ENCODE results near the gene RNF130.

Gene RNF130

GRCh38 chr5:179974946-179975712 is 96.4 kb downstream of the RNF130 start:
- TF ChIP-seq GATA2 (IDR thresholded peaks at IDR 0.05; ENCODE audit: low read depth, low read length) (no peak), GATA3 (IDR thresholded peaks at IDR 0.05; ENCODE audit: low read depth, low read length) (no peak)

GRCh38 chr5:179974246-179974945 is 97.2 kb downstream of the RNF130 start:
- no peak for TF ChIP-seq GATA2 (IDR thresholded peaks at IDR 0.05; ENCODE audit: low read depth, low read length)
- TF ChIP-seq GATA3 (IDR thresholded peaks at IDR 0.05; ENCODE audit: low read depth, low read length): no peak

GRCh38 chr5:179973391-179973790 is 98.2 kb downstream of the RNF130 start:
- TF ChIP-seq GATA3 (IDR thresholded peaks at IDR 0.05; ENCODE audit: low read depth, low read length): no peak
- no peak for TF ChIP-seq GATA2 (IDR thresholded peaks at IDR 0.05; ENCODE audit: low read depth, low read length)

GRCh38 chr5:179969110-179969509 is 102.4 kb downstream of the RNF130 start:
- no peak for TF ChIP-seq GATA2 (IDR thresholded peaks at IDR 0.05; ENCODE audit: low read depth, low read length)
- TF ChIP-seq GATA3 (IDR thresholded peaks at IDR 0.05; ENCODE audit: low read depth, low read length): no peak

- TF ChIP-seq GATA3 (IDR thresholded peaks at IDR 0.05; ENCODE audit: low read depth, low read length) (no peak), GATA2 (IDR thresholded peaks at IDR 0.05; ENCODE audit: low read depth, low read length) (no peak)
These were observed 104.1 kb downstream of the RNF130 start for GRCh38 chr5:179967489-179967888.

GRCh38 chr5:179964015-179964414 is 107.5 kb downstream of the RNF130 start:
- no peak for TF ChIP-seq GATA3 (IDR thresholded peaks at IDR 0.05; ENCODE audit: low read depth, low read length)
- no peak for TF ChIP-seq GATA2 (IDR thresholded peaks at IDR 0.05; ENCODE audit: low read depth, low read length)

GRCh38 chr5:179963375-179963774 is 108.2 kb downstream of the RNF130 start:
- TF ChIP-seq GATA2 (IDR thresholded peaks at IDR 0.05; ENCODE audit: low read depth, low read length) (no peak), GATA3 (IDR thresholded peaks at IDR 0.05; ENCODE audit: low read depth, low read length) (no peak)

GRCh38 chr5:179960204-179960831 is 111.2 kb downstream of the RNF130 start:
- TF ChIP-seq GATA2 (IDR thresholded peaks at IDR 0.05; ENCODE audit: low read depth, low read length) (no peak), GATA3 (IDR thresholded peaks at IDR 0.05; ENCODE audit: low read depth, low read length) (no peak)

GRCh38 chr5:179959641-179960040 is 111.9 kb downstream of the RNF130 start:
- TF ChIP-seq GATA3 (IDR thresholded peaks at IDR 0.05; ENCODE audit: low read depth, low read length): no peak
- no peak for TF ChIP-seq GATA2 (IDR thresholded peaks at IDR 0.05; ENCODE audit: low read depth, low read length)

GRCh38 chr5:179955630-179956029 is 115.9 kb downstream of the RNF130 start:
- TF ChIP-seq GATA2 (IDR thresholded peaks at IDR 0.05; ENCODE audit: low read depth, low read length) (no peak), GATA3 (IDR thresholded peaks at IDR 0.05; ENCODE audit: low read depth, low read length) (no peak)

GRCh38 chr5:179955062-179955461 is 116.5 kb downstream of the RNF130 start:
- no peak for TF ChIP-seq GATA2 (IDR thresholded peaks at IDR 0.05; ENCODE audit: low read depth, low read length)
- TF ChIP-seq GATA3 (IDR thresholded peaks at IDR 0.05; ENCODE audit: low read depth, low read length): no peak

- TF ChIP-seq GATA2 (IDR thresholded peaks at IDR 0.05; ENCODE audit: low read depth, low read length) (no peak), GATA3 (IDR thresholded peaks at IDR 0.05; ENCODE audit: low read depth, low read length) (no peak)
These were observed 117.1 kb downstream of the RNF130 start for GRCh38 chr5:179954434-179954833.

- no peak for TF ChIP-seq GATA2 (IDR thresholded peaks at IDR 0.05; ENCODE audit: low read depth, low read length)
- no peak for TF ChIP-seq GATA3 (IDR thresholded peaks at IDR 0.05; ENCODE audit: low read depth, low read length)
These were observed 117.6 kb downstream of the RNF130 start for GRCh38 chr5:179953987-179954386.

- TF ChIP-seq GATA3 (IDR thresholded peaks at IDR 0.05; ENCODE audit: low read depth, low read length): no peak
- TF ChIP-seq GATA2 (IDR thresholded peaks at IDR 0.05; ENCODE audit: low read depth, low read length): no peak
These were observed 134.4 kb downstream of the RNF130 start for GRCh38 chr5:179936976-179937681.

All from SH-SY5Y (cell line).